ENCODE results near the gene ADGRE2.

ADGRE2 gene

GRCh38 chr19:14699641-14700040, 78.7 kb downstream of the ADGRE2 start:
- peaks cover 6 to 86% of the 10 kb centered on the region in 2 experiments; a peak in 2 of 3 replicates for H3K36me3 ChIP-seq (ENCODE audit: control insufficient read depth in 2 of 2, insufficient read depth in 1 of 2, low read length in 2 of 2)
- H3K4me3 ChIP-seq (ENCODE audit: low read depth, low read length): no peak overlapping the region
- TF ChIP-seq ZNF433 (tag by site-specific recombination; IDR thresholded peaks at IDR 0.05; ENCODE audit: low read depth): no peak
- TF ChIP-seq ZBTB17 (tag by site-specific recombination; IDR thresholded peaks at IDR 0.05): no peak
- no peak for TF ChIP-seq RBAK (tag by site-specific recombination; IDR thresholded peaks at IDR 0.05)
- no peak for TF ChIP-seq BCL11A (tag by site-specific recombination; IDR thresholded peaks at IDR 0.05; ENCODE audit: low read depth)
- TF ChIP-seq ZSCAN23 (tag by site-specific recombination; IDR thresholded peaks at IDR 0.05): no peak
- TF ChIP-seq ZNF169 (tag by site-specific recombination; IDR thresholded peaks at IDR 0.05): no peak
- no peak for TF ChIP-seq MEIS1 (CRISPR knock-in tag; IDR thresholded peaks at IDR 0.05; ENCODE audit: borderline replicate concordance)
- TF ChIP-seq BCL11B (tag by site-specific recombination; IDR thresholded peaks at IDR 0.05; ENCODE audit: low read depth): no peak
- TF ChIP-seq CTCF (tag by site-specific recombination; IDR thresholded peaks at IDR 0.05): no peak
- TF ChIP-seq ZXDB (tag by site-specific recombination; IDR thresholded peaks at IDR 0.05): no peak
- no peak for TF ChIP-seq ZNF704 (tag by site-specific recombination; IDR thresholded peaks at IDR 0.05)
- TF ChIP-seq ZFP37 (tag by site-specific recombination; IDR thresholded peaks at IDR 0.05): no peak
- no peak for TF ChIP-seq ZIC2 (tag by site-specific recombination; IDR thresholded peaks at IDR 0.05)
- TF ChIP-seq ZBTB21 (tag by site-specific recombination; IDR thresholded peaks at IDR 0.05): no peak
- TF ChIP-seq ZNF404 (tag by site-specific recombination; IDR thresholded peaks at IDR 0.05): no peak
- TF ChIP-seq ZNF521 (tag by site-specific recombination; IDR thresholded peaks at IDR 0.05): no peak
- TF ChIP-seq ZNF530 (tag by site-specific recombination; IDR thresholded peaks at IDR 0.05; ENCODE audit: low read depth): no peak
- TF ChIP-seq ZNF768 (tag by site-specific recombination; IDR thresholded peaks at IDR 0.05): no peak
- no peak for TF ChIP-seq KLF10 (tag by site-specific recombination; IDR thresholded peaks at IDR 0.05)
- no peaks in the 10 kb centered on the region for H3K4me1 ChIP-seq (ENCODE audit: control insufficient read depth, insufficient read depth, low read length)
- CTCF ChIA-PET: interaction anchor here (0.6 kb wide), 1 partner anchor 98 kb away, joined by 3 read pairs; no protein-coding TSS in a partner anchor
- POLR2A ChIA-PET: no interaction called here
- no peak overlapping the region for H3K27ac ChIP-seq (ENCODE audit: extremely low read depth, low read depth, low read length)
- H3K9me3 ChIP-seq (ENCODE audit: control insufficient read depth, insufficient read depth, low read depth, low read length): no peaks in the 10 kb centered on the region

GRCh38 chr19:14695471-14695870, 82.9 kb downstream of the ADGRE2 start:
- no peaks in the 10 kb centered on the region for H3K9me3 ChIP-seq (ENCODE audit: control insufficient read depth, insufficient read depth, low read depth, low read length)
- H3K4me3 ChIP-seq (ENCODE audit: low read depth, low read length): no peak overlapping the region
- H3K4me1 ChIP-seq (ENCODE audit: control insufficient read depth, insufficient read depth, low read length): no peaks in the 10 kb centered on the region; the same call in 1 of the 2 replicates
- H3K27ac ChIP-seq (ENCODE audit: extremely low read depth, low read depth, low read length): no peak overlapping the region
- CTCF ChIA-PET: no interaction called here
- POLR2A ChIA-PET: interaction anchor here (0.5 kb wide), 1 partner anchor 19 kb away, joined by 3 read pairs; no protein-coding TSS in a partner anchor
- H3K36me3 ChIP-seq (ENCODE audit: control insufficient read depth in 2 of 2, insufficient read depth in 1 of 2, low read length in 2 of 2): peaks cover 6 to 58% of the 10 kb centered on the region in 2 experiments; a peak in 2 of 3 replicates
- no peak for TF ChIP-seq SP3 (tag by site-specific recombination; IDR thresholded peaks at IDR 0.05)
- TF ChIP-seq ZNF37A (tag by site-specific recombination; IDR thresholded peaks at IDR 0.05): no peak
- TF ChIP-seq ZNF843 (tag by site-specific recombination; IDR thresholded peaks at IDR 0.05): no peak
- no peak for TF ChIP-seq ZNF629 (tag by site-specific recombination; IDR thresholded peaks at IDR 0.05)
- TF ChIP-seq KLF8 (tag by site-specific recombination; IDR thresholded peaks at IDR 0.05): no peak
- no peak for TF ChIP-seq SP2 (tag by site-specific recombination; IDR thresholded peaks at IDR 0.05)
- no peak for TF ChIP-seq PATZ1 (tag by site-specific recombination; IDR thresholded peaks at IDR 0.05)
- no peak for TF ChIP-seq ZNF660 (tag by site-specific recombination; IDR thresholded peaks at IDR 0.05)
- TF ChIP-seq ZBTB6 (tag by site-specific recombination; IDR thresholded peaks at IDR 0.05): no peak
- TF ChIP-seq ZNF354C (tag by site-specific recombination; IDR thresholded peaks at IDR 0.05; ENCODE audit: borderline replicate concordance, low read depth): no peak
- TF ChIP-seq ZNF501 (tag by site-specific recombination; IDR thresholded peaks at IDR 0.05): no peak
- no peak for TF ChIP-seq ZNF830 (tag by site-specific recombination; IDR thresholded peaks at IDR 0.05; ENCODE audit: low read depth)

Measured in HEK293 (cell line).